Activated CD4-positive, alpha-beta T cell treated with anti-CD3 and anti-CD28 coated beads for 36 hours (primary cell): ENCODE results near the gene MOB3C. TPM values are rescaled to one million over a fixed set of nuclear protein-coding genes. Genes with fewer than 3 reads are reported as not detected.

Experiments
- ATAC-seq: fragments of 200-7000 bp; cut with Tn5 transposase; one replicate; pipeline ENCODE4 v1.10.0; 2021; ENCODE audit warnings: mild to moderate bottlenecking, moderate library complexity
- CTCF ChIA-PET: fragments of 350-600 bp; sonication (Branson Sonifier 250); formaldehyde crosslinking; loops from one replicate; lab custom pipeline; 2021; ENCODE audit warnings: antibody characterized with exemption; lab: Charles Lee
- POLR2A ChIA-PET: fragments of 350-600 bp; sonication (Branson Sonifier 250); formaldehyde crosslinking; loops from one replicate; lab custom pipeline; 2021; ENCODE audit warnings: antibody characterized with exemption, inconsistent platforms; lab: Charles Lee
- DNase-seq: peaks from one replicate; pipeline ENCODE4 v3.0.0-alpha.2; 2020
- H3K27ac Mint-ChIP-seq: one replicate; pipeline ENCODE4 v1.8.0; 2021; ENCODE audit warnings: mixed read lengths
- H3K27me3 Mint-ChIP-seq: one replicate; pipeline ENCODE4 v1.8.0; 2021; ENCODE audit warnings: mixed read lengths
- H3K36me3 Mint-ChIP-seq: one replicate; pipeline ENCODE4 v1.8.0; 2021; ENCODE audit warnings: low read depth, mixed read lengths
- H3K4me1 Mint-ChIP-seq: one replicate; pipeline ENCODE4 v1.8.0; 2021; ENCODE audit warnings: mixed read lengths
- H3K4me3 Mint-ChIP-seq: one replicate; pipeline ENCODE4 v1.8.0; 2021; ENCODE audit warnings: mild to moderate bottlenecking, moderate library complexity, mixed read lengths
- H3K9me3 Mint-ChIP-seq: one replicate; pipeline ENCODE4 v1.8.0; 2021; ENCODE audit warnings: low read depth, mixed read lengths
- intact Hi-C, 2 experiments: fragments of 100-400 bp; cut with DNase I in 1 of 2; cut with micrococcal nuclease in 1 of 2; formaldehyde crosslinking; loops; one replicate each; pipeline versions ENCODE4 v1.14.2 to v1.15.1; 2022 to 2024; cut with DNase I, micrococcal nuclease
- total RNA-seq, 2 experiments: library from RNA; stranded (reverse); gene quantifications; one replicate each; pipeline ENCODE4 v1.2.3, GENCODE V29; 2021

Gene MOB3C
- total RNA-seq, 2 experiments from 2014 or later, result 8.5 to 8.9 TPM

- POLR2A ChIA-PET, result no interaction called here
- Mint-ChIP-seq H3K27me3 (no peaks in the 10 kb centered on the region), H3K4me3 (no peak overlapping the region), H3K36me3 (peaks cover 15% of the 10 kb centered on the region), H3K4me1 (no peaks in the 10 kb centered on the region), H3K9me3 (no peaks in the 10 kb centered on the region), H3K27ac (no peak overlapping the region)
- ATAC-seq, result no peak
- no peak for DNase-seq
- CTCF ChIA-PET, result interaction anchor here (0.5 to 0.7 kb wide), 2 partner anchors 144 to 213 kb away, joined by 3 to 4 read pairs; no protein-coding TSS in a partner anchor
- intact Hi-C loops, result no loop called here
Observed at GRCh38 chr1:46569884-46570725, 46.5 kb downstream of the MOB3C start.

DNA sequence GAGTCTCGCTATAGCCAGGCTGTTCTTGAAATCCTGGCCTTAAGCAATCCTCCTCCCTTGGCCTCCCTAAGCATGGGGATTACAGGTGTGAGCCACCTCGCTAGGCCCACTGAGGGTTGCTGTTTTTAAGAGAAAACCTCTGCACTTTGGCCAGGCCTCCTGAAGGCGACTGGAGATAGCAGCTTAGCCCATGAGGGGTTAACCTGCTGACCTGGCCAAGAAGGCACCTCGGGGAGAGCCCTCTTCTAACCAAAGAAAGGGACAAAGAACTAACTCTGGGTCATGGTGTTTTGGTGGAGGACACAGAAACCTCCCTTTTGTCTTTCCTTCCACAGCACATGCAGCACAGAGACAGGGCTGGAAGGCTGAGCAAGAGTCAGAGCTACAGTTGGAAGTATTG lies 47.5 kb downstream of the MOB3C start:
- H3K36me3 Mint-ChIP-seq, result peaks cover 13% of the 10 kb centered on the region
- DNase-seq (no peak), ATAC-seq (no peak)
- H3K9me3 Mint-ChIP-seq, result no peaks in the 10 kb centered on the region
- intact Hi-C loops, result no loop called here
- no peaks in the 10 kb centered on the region for H3K27me3 Mint-ChIP-seq
- H3K4me1 Mint-ChIP-seq, result no peaks in the 10 kb centered on the region
- POLR2A ChIA-PET, result no interaction called here
- H3K27ac Mint-ChIP-seq, result no peak overlapping the region
- H3K4me3 Mint-ChIP-seq, result no peak overlapping the region
- CTCF ChIA-PET, result interaction anchor here (0.7 kb wide), 1 partner anchor 214 kb away, joined by 4 read pairs; no protein-coding TSS in a partner anchor

DNA sequence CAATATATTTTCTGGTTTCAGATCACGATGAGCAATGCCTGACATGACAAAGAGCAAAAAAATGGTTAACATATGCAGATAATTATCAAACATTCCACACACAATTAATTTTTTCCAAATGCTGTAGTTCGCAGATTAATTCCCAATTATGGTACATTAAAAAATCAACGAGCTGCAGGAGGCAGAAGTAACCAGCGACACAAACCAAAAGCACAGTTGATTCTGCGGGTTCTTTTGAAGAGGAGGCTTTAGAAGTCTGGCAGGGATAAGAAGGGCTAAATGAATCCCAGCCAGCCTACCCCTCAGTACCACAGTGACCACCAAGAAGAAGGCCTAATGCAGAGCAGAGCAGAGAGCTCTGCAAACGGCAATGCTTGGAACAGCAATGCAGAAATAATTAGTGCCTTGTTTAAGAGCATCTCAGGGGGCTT lies 48.1 kb downstream of the MOB3C start:
- no peaks in the 10 kb centered on the region for H3K4me1 Mint-ChIP-seq
- DNase-seq (no peak), ATAC-seq (no peak)
- ChIA-PET POLR2A (no interaction called here), CTCF (interaction anchor here (0.5 kb wide), 1 partner anchor 36 kb away, joined by 4 read pairs; no protein-coding TSS in a partner anchor)
- no peaks in the 10 kb centered on the region for H3K9me3 Mint-ChIP-seq
- no peaks in the 10 kb centered on the region for H3K27me3 Mint-ChIP-seq
- H3K36me3 Mint-ChIP-seq, result peaks cover 13% of the 10 kb centered on the region
- intact Hi-C loops, result no loop called here
- no peak overlapping the region for H3K4me3 Mint-ChIP-seq
- no peak overlapping the region for H3K27ac Mint-ChIP-seq

DNA sequence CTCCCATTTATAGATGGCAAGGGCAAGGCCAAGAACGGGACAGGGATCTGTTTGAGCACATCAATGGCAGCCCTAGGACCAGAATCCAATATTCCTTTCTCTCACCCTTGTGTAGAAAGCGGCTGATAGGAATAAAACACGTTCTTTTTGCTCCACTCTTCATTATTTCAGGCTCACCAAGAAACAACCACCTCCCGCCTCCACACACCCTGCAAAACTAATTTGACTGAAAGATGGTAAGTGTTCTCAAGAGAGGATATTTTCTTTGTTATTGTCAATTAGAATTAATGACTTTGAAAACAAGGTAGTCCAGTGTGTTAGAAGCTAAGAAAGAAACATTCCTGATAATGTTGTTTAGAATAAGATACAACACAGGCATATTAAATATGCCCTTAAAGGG lies 53.3 kb downstream of the MOB3C start:
- ChIA-PET POLR2A (no interaction called here), CTCF (interaction anchor here (0.7 to 0.9 kb wide), 3 partner anchors 27 to 115 kb away, joined by 3 read pairs; no protein-coding TSS in a partner anchor)
- intact Hi-C loops, result no loop called here
- peaks cover 11% of the 10 kb centered on the region for H3K36me3 Mint-ChIP-seq
- no peaks in the 10 kb centered on the region for H3K9me3 Mint-ChIP-seq
- H3K4me1 Mint-ChIP-seq, result no peaks in the 10 kb centered on the region
- no peaks in the 10 kb centered on the region for H3K27me3 Mint-ChIP-seq
- H3K4me3 Mint-ChIP-seq, result no peak overlapping the region
- DNase-seq, result no peak
- H3K27ac Mint-ChIP-seq, result no peak overlapping the region
- ATAC-seq, result no peak

- Mint-ChIP-seq H3K36me3 (peaks cover 3% of the 10 kb centered on the region), H3K9me3 (no peaks in the 10 kb centered on the region), H3K4me3 (no peak overlapping the region), H3K27me3 (no peaks in the 10 kb centered on the region), H3K4me1 (no peaks in the 10 kb centered on the region), H3K27ac (no peak overlapping the region)
- no peak for ATAC-seq
- intact Hi-C loops, result no loop called here
- ChIA-PET CTCF (interaction anchor here (0.6 kb wide), 1 partner anchor 144 kb away, joined by 3 read pairs; no protein-coding TSS in a partner anchor), POLR2A (no interaction called here)
- no peak for DNase-seq
Observed at GRCh38 chr1:46562498-46562897, 54.1 kb downstream of the MOB3C start.

DNA sequence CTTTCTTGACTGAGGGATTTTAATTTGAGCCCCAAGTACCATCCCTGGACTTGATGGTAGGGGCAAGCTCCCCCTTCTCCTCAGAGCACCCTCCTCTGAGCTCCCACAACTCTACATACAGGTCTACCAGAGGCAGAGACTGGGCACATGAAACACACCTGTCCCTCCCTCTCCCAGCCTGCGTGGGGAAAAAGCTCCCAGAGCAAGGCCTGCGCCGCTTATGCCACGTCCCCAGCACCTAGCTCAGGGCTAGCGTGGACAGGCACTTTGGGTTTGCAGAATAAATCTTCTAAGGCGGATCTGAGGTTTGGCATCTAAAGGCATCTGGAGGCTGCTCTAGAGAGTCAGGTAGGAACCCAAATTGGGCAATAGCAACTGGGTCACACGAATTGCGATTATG lies 57.6 kb downstream of the MOB3C start:
- no peak overlapping the region for H3K4me3 Mint-ChIP-seq
- H3K27ac Mint-ChIP-seq, result no peak overlapping the region
- DNase-seq (no peak), ATAC-seq (no peak)
- CTCF ChIA-PET, result interaction anchor here (0.5 kb wide), 1 partner anchor 41 kb away, joined by 3 read pairs; no protein-coding TSS in a partner anchor
- no peaks in the 10 kb centered on the region for H3K4me1 Mint-ChIP-seq
- POLR2A ChIA-PET, result interaction anchor here (0.6 kb wide), 1 partner anchor 273 kb away, joined by 3 read pairs; no protein-coding TSS in a partner anchor
- no peaks in the 10 kb centered on the region for H3K27me3 Mint-ChIP-seq
- intact Hi-C loops, result no loop called here
- H3K9me3 Mint-ChIP-seq, result no peaks in the 10 kb centered on the region
- H3K36me3 Mint-ChIP-seq, result no peaks in the 10 kb centered on the region

DNA sequence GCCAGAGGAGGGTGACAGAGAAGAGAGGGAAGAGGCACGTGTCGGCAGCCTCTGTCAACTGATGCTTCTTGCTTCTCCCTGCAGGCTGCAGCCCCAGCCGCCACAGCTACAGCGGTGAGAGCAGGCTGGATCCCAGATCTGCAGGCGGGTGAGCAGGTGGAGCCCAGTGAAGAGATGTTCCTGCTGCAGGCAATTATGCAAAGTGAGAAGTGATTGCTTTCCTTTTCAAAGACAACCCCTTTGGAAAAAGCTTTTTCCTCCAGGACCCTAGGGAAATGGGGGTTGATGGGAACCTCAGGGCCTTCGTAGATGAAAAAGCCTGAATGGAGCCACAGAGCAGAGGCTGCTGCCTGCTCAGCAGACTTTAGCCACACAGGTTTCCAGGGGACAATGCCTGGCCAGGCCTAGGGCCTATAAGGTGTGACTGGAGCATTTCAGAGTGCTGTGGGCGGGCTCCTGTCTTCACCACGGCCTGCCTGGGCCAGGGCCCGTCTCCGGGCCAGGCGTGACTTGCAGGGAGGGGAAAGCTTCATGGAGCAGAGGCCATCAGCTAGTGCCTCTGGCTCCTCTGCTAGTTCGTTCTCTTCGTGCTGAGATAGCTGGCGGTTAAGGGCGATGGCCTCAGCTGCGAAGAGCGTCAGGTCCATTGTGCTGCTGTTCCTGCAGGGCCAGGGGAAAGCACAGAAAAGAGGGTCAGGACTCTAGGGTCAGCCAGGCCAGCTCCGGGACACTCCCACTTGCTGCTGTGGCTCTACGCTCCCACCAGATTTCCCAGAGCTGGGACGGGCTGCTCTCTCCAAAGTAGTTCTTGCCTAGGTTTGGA lies 58.3 kb downstream of the MOB3C start:
- ATAC-seq (no peak), DNase-seq (no peak)
- Mint-ChIP-seq H3K27me3 (no peaks in the 10 kb centered on the region), H3K36me3 (no peaks in the 10 kb centered on the region), H3K9me3 (no peaks in the 10 kb centered on the region), H3K27ac (no peak overlapping the region), H3K4me1 (no peaks in the 10 kb centered on the region), H3K4me3 (no peak overlapping the region)
- intact Hi-C loops, result no loop called here
- POLR2A ChIA-PET, result no interaction called here
- CTCF ChIA-PET, result interaction anchor here (0.5 kb wide), 1 partner anchor 41 kb away, joined by 3 read pairs; no protein-coding TSS in a partner anchor

Other genes starting within 250 kb of the MOB3C start
- gene FAAH, start 222.5 kb downstream of the MOB3C start, total RNA-seq, result 1 to 10 TPM; 5.3 to 7.5 TPM
- gene DMBX1, start 127.0 kb downstream of the MOB3C start, total RNA-seq, result under 1 TPM in 1 of 2 experiments, not detected in 1; 0.05 TPM
- gene KNCN, start 65.2 kb downstream of the MOB3C start, total RNA-seq, result not detected
- 10 to 100 TPM; 27.8 to 31.0 TPM for gene MKNK1, start 12.5 kb downstream of the MOB3C start, total RNA-seq
- gene ATPAF1, start 51.6 kb upstream of the MOB3C start, total RNA-seq, result 10 to 100 TPM; 46.1 to 48.5 TPM
- gene TEX38, start 55.0 kb upstream of the MOB3C start, total RNA-seq, result under 1 TPM in 1 of 2 experiments, not detected in 1; 0.18 TPM
- gene EFCAB14, start 102.3 kb upstream of the MOB3C start, total RNA-seq, result 10 to 100 TPM; 37.8 to 54.3 TPM
- gene CYP4B1, start 182.2 kb upstream of the MOB3C start, total RNA-seq, result not detected